ENCODE data around the gene LHX5.

Gene LHX5

GRCh38 chr12:113504917-113505316, 33.2 kb upstream of the LHX5 start:
- no peaks in the 10 kb centered on the region for H3K9me2 ChIP-seq (replicated peaks; ENCODE audit: insufficient read depth, low read length)
- H3K27me3 ChIP-seq (ENCODE audit: low read length) = no peaks in the 10 kb centered on the region
- TF ChIP-seq CTCF (IDR thresholded peaks at IDR 0.05; ENCODE audit: insufficient read depth, low read length, poor library complexity, severe bottlenecking) (no peak), EZH2phosphoT487 (conservative IDR thresholded peaks at IDR 0.05; ENCODE audit: low read length) (no peak)
- no peak overlapping the region for H3K27ac ChIP-seq (ENCODE audit: low read depth, low read length)
- H3K4me3 ChIP-seq (ENCODE audit: insufficient read depth, low read length, poor library complexity, severe bottlenecking) = no peak overlapping the region
- no peak overlapping the region for H2AFZ ChIP-seq (ENCODE audit: low read depth, low read length, severe bottlenecking)
- H3K36me3 ChIP-seq (ENCODE audit: low read length) = no peaks in the 10 kb centered on the region
- no peaks in the 10 kb centered on the region for H3K9me3 ChIP-seq (ENCODE audit: insufficient read depth, low read length)
- no peak overlapping the region for H3K4me2 ChIP-seq (ENCODE audit: low read depth, low read length, poor library complexity, severe bottlenecking)
- no peaks in the 10 kb centered on the region for H3K79me2 ChIP-seq (ENCODE audit: insufficient read depth, low read length)
- no peak overlapping the region for H3K9ac ChIP-seq (ENCODE audit: low read length)
- H3F3A ChIP-seq (ENCODE audit: insufficient read depth) = no peaks in the 10 kb centered on the region
- no peaks in the 10 kb centered on the region for H4K20me1 ChIP-seq (ENCODE audit: low read depth, low read length)

- Histone ChIP-seq H3K4me3 (ENCODE audit: insufficient read depth, low read length, poor library complexity, severe bottlenecking) (no peak overlapping the region), H3K27me3 (ENCODE audit: low read length) (no peaks in the 10 kb centered on the region), H3K9me2 (replicated peaks; ENCODE audit: insufficient read depth, low read length) (no peaks in the 10 kb centered on the region), H3K79me2 (ENCODE audit: insufficient read depth, low read length) (no peaks in the 10 kb centered on the region), H3K4me2 (ENCODE audit: low read depth, low read length, poor library complexity, severe bottlenecking) (no peak overlapping the region), H2AFZ (ENCODE audit: low read depth, low read length, severe bottlenecking) (no peak overlapping the region), H3F3A (ENCODE audit: insufficient read depth) (no peaks in the 10 kb centered on the region), H3K36me3 (ENCODE audit: low read length) (no peaks in the 10 kb centered on the region), H3K9ac (ENCODE audit: low read length) (no peak overlapping the region), H3K9me3 (ENCODE audit: insufficient read depth, low read length) (no peaks in the 10 kb centered on the region), H4K20me1 (ENCODE audit: low read depth, low read length) (no peaks in the 10 kb centered on the region), H3K27ac (ENCODE audit: low read depth, low read length) (no peak overlapping the region)
- TF ChIP-seq EZH2phosphoT487 (conservative IDR thresholded peaks at IDR 0.05; ENCODE audit: low read length) (no peak), CTCF (IDR thresholded peaks at IDR 0.05; ENCODE audit: insufficient read depth, low read length, poor library complexity, severe bottlenecking) (no peak)
Observed at GRCh38 chr12:113500782-113501311, 29.2 kb upstream of the LHX5 start.

GRCh38 chr12:113500306-113500675, 28.6 kb upstream of the LHX5 start:
- Histone ChIP-seq H3K27me3 (ENCODE audit: low read length) (no peaks in the 10 kb centered on the region), H2AFZ (ENCODE audit: low read depth, low read length, severe bottlenecking) (no peak overlapping the region), H3K36me3 (ENCODE audit: low read length) (no peaks in the 10 kb centered on the region), H3K4me3 (ENCODE audit: insufficient read depth, low read length, poor library complexity, severe bottlenecking) (no peak overlapping the region), H4K20me1 (ENCODE audit: low read depth, low read length) (no peaks in the 10 kb centered on the region), H3K9me3 (ENCODE audit: insufficient read depth, low read length) (no peaks in the 10 kb centered on the region), H3F3A (ENCODE audit: insufficient read depth) (no peaks in the 10 kb centered on the region), H3K79me2 (ENCODE audit: insufficient read depth, low read length) (no peaks in the 10 kb centered on the region), H3K4me2 (ENCODE audit: low read depth, low read length, poor library complexity, severe bottlenecking) (no peak overlapping the region), H3K27ac (ENCODE audit: low read depth, low read length) (no peak overlapping the region), H3K9ac (ENCODE audit: low read length) (no peak overlapping the region), H3K9me2 (replicated peaks; ENCODE audit: insufficient read depth, low read length) (no peaks in the 10 kb centered on the region)
- TF ChIP-seq EZH2phosphoT487 (conservative IDR thresholded peaks at IDR 0.05; ENCODE audit: low read length) = no peak
- no peak for TF ChIP-seq CTCF (IDR thresholded peaks at IDR 0.05; ENCODE audit: insufficient read depth, low read length, poor library complexity, severe bottlenecking)

All from SU-DHL-6 (cell line).